B cell (primary cell): ENCODE measurements around the gene CRYGD. TPM values are rescaled to one million over a fixed set of nuclear protein-coding genes. Genes with fewer than 3 reads are reported as not detected.

ENCODE experiments used
- ATAC-seq: fragments of 200-7000 bp; cut with Tn5 transposase; one replicate; pipeline ENCODE4 v1.10.0; 2021; ENCODE audit warnings: low read depth, mild to moderate bottlenecking, moderate number of reproducible peaks, moderate library complexity
- CTCF ChIA-PET: fragments of 350-600 bp; sonication (Branson Sonifier 250); formaldehyde crosslinking; loops from one replicate; lab custom pipeline; 2021; ENCODE audit warnings: antibody characterized with exemption, inconsistent platforms; lab: Charles Lee
- POLR2A ChIA-PET: fragments of 350-600 bp; sonication (Branson Sonifier 250); formaldehyde crosslinking; loops from one replicate; lab custom pipeline; 2021; ENCODE audit warnings: antibody characterized with exemption; lab: Charles Lee
- DNase-seq: peaks from one replicate; pipeline ENCODE4 v3.0.0; 2013
- H2AFZ ChIP-seq: 2 replicates; pipeline ENCODE4 v1.6.1; 2012; ENCODE audit warnings: mild to moderate bottlenecking, low read depth, low read length; ENCODE audit not compliant: insufficient read depth, poor library complexity, severe bottlenecking
- H3K27ac ChIP-seq, 2 donors: 1 replicate in 1 of 2; 2 replicates in 1 of 2; pipeline ENCODE4 v1.5.1; 2012 to 2013; ENCODE audit warnings: low read length in 2 of 2, mild to moderate bottlenecking in 2 of 2, moderate library complexity in 1 of 2
- H3K27me3 ChIP-seq, 4 experiments: fragments of 200-600 bp in 1 of 4; sonication (generic) in 1 of 4; replicated peaks in 1 of 4; 1 replicate in 2 of 4; 2 replicates in 2 of 4; pipeline versions ENCODE4 v1.6.1 to v1.7.0; 2013 to 2016; ENCODE audit warnings: low read length in 3 of 4, mild to moderate bottlenecking in 2 of 4, mixed read lengths in 1 of 4, moderate library complexity in 1 of 4; ENCODE audit not compliant: insufficient read depth in 4 of 4, control insufficient read depth in 3 of 4; ENCODE audit errors: control extremely low read depth in 1 of 4
- H3K36me3 ChIP-seq, 2 experiments: replicated peaks in 1 of 2; 1 replicate in 1 of 2; 2 replicates in 1 of 2; pipeline versions ENCODE4 v1.6.1 to v1.7.1; 2013; ENCODE audit warnings: low read length in 1 of 2; ENCODE audit not compliant: insufficient read depth in 2 of 2, control insufficient read depth in 1 of 2; ENCODE audit errors: control extremely low read depth in 1 of 2, extremely low read depth in 1 of 2
- H3K4me1 ChIP-seq, 2 donors: fragments of 200-600 bp in 1 of 2; sonication (generic) in 1 of 2; 1 replicate in 1 of 2; 2 replicates in 1 of 2; pipeline versions ENCODE4 v1.5.1 to v1.6.1; 2013 to 2017; ENCODE audit warnings: low read length in 2 of 2; ENCODE audit not compliant: control insufficient read depth in 2 of 2, insufficient read depth in 2 of 2
- H3K4me2 ChIP-seq: replicated peaks from 2 replicates; pipeline ENCODE3; 2012; ENCODE audit warnings: mild to moderate bottlenecking, low read depth, low read length; ENCODE audit not compliant: poor library complexity, severe bottlenecking
- H3K4me3 ChIP-seq, 5 experiments: fragments of 200-600 bp in 1 of 5; sonication (generic) in 1 of 5; 1 replicate in 3 of 5; 2 replicates in 2 of 5; pipeline versions ENCODE4 v1.5.1 to v1.7.0; 2011 to 2016; ENCODE audit warnings: low read length in 4 of 5, mild to moderate bottlenecking in 4 of 5, low read depth in 2 of 5, control low read depth in 1 of 5, moderate library complexity in 1 of 5; ENCODE audit not compliant: insufficient read depth in 1 of 5; ENCODE audit errors: control extremely low read depth in 1 of 5, extremely low read depth in 1 of 5
- H3K79me2 ChIP-seq: fragments of 200-600 bp; sonication (generic); one replicate; pipeline ENCODE4 v1.6.0; 2016; ENCODE audit warnings: low read length; ENCODE audit not compliant: control insufficient read depth, insufficient read depth
- H3K9ac ChIP-seq: fragments of 200-600 bp; sonication (generic); 2 replicates; pipeline ENCODE4 v1.6.1; 2017; ENCODE audit warnings: mild to moderate bottlenecking, low read length, moderate library complexity
- H3K9me3 ChIP-seq, 3 donors: one replicate each; pipeline versions ENCODE4 v1.6.1 to v1.7.1; 2013; ENCODE audit warnings: low read length in 2 of 3; ENCODE audit not compliant: control insufficient read depth in 2 of 3, insufficient read depth in 1 of 3; ENCODE audit errors: control extremely low read depth in 1 of 3
- H4K20me1 ChIP-seq: 2 replicates; pipeline ENCODE4 v1.6.0; 2012; ENCODE audit warnings: mild to moderate bottlenecking, low read length; ENCODE audit not compliant: insufficient read depth, control insufficient read depth, poor library complexity, severe bottlenecking
- H3K27ac Mint-ChIP-seq: one replicate; pipeline ENCODE4 v1.8.0; 2021; ENCODE audit warnings: mixed read lengths
- H3K27me3 Mint-ChIP-seq: one replicate; pipeline ENCODE4 v1.8.0; 2021; ENCODE audit warnings: mixed read lengths
- H3K4me1 Mint-ChIP-seq: one replicate; pipeline ENCODE4 v1.8.0; 2021; ENCODE audit warnings: mixed read lengths
- H3K4me3 Mint-ChIP-seq: one replicate; pipeline ENCODE4 v1.8.0; 2021; ENCODE audit warnings: mixed read lengths
- H3K9me3 Mint-ChIP-seq: one replicate; pipeline ENCODE4 v1.8.0; 2022; ENCODE audit warnings: mixed read lengths; ENCODE audit not compliant: insufficient read depth
- CTCF ChIP-seq: fragments of 200-600 bp; IDR thresholded peaks from one replicate; pipeline ENCODE4 v1.8.0; 2022; ENCODE audit warnings: antibody characterized with exemption, mild to moderate bottlenecking
- EZH2 ChIP-seq: IDR thresholded peaks from 2 replicates; pipeline ENCODE4 v1.6.1; 2012; ENCODE audit warnings: borderline replicate concordance, low read depth, mild to moderate bottlenecking, moderate library complexity, low read length; ENCODE audit not compliant: insufficient read depth, poor library complexity, severe bottlenecking
- WGBS: methylation state at CpG from one replicate; pipeline ENCODE4 v1.1.5; 2013; ENCODE audit warnings: missing lambda C conversion rate; ENCODE audit not compliant: insufficient coverage; 5-methylcytosine and 5-hydroxymethylcytosine counted together
- intact Hi-C: fragments of 100-400 bp; cut with micrococcal nuclease; formaldehyde crosslinking; loops from one replicate; pipeline ENCODE4 v1.10.0; 2022
- polyA plus RNA-seq: library from polyadenylated mRNA; depleted of rRNA; stranded (reverse); fragments of >200 nt; gene quantifications from 2 replicates; pipeline ENCODE4 v1.2.3, GENCODE V29; 2012
- total RNA-seq, 2 donors: library from RNA; stranded (reverse); fragments of 120-200 nt in 1 of 2; gene quantifications; 1 replicate in 1 of 2; 2 replicates in 1 of 2; pipeline versions ENCODE4 v1.2.3 to v1.2.4, GENCODE V29; 2013 to 2022

CRYGD gene
- total and polyA plus RNA-seq, 2 donors (not counting 1 experiment from before 2014, with no cell fraction given): not detected

DNA sequence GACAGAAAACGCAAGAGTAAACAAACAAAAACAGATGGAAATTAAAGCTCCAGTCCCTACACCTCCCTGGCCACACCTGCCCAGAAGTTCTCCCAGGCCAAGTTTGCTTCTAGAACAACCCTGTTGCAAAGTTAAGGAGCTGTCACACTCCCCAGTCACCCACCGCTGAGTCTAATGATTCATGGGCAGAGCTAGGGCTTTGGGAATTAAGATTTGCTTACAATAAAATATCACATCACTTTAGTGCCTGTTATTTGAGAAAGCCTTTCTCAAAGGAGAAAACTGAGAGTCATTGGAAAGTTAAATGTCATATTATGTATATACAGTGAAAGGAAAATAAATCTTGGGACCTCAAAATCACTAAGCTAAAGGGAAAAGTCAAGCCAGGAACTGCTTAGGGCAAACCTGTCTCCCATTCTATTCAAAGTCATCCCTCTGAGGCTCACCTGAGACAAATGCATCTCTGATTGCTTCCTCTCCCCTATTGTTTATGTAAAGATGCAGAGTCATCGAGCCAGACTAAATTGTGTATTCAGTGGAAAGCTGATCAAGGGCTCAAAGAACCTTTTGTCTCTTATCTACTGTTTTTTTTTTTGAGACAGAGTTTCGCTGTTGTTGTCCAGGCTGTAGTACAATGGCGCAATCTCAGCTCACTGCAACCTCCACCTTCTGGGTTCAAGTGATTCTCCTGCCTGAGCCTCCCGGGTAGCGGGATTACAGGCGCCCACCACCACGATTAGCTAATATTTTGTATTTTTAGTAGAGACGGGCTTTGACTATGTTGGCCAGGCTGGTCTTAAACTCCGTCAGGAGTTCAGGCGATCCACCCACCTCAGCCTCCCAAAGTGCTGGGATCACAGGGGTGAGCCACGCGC lies 18.8 kb upstream of the CRYGD start:
- Histone ChIP-seq H3K36me3 (no peaks in the 10 kb centered on the region), H3K27ac (no peak overlapping the region), H3K27me3 (no peaks in the 10 kb centered on the region), H4K20me1 (no peaks in the 10 kb centered on the region), H2AFZ (no peak overlapping the region), H3K9me3 (peaks cover 0 to 8% (median 0%) of the 10 kb centered on the region in 3 donors), H3K4me2 (no peak overlapping the region), H3K9ac (no peak overlapping the region), H3K4me3 (no peak overlapping the region), H3K79me2 (no peaks in the 10 kb centered on the region), H3K4me1 (no peaks in the 10 kb centered on the region)
- 82% methylated on average over 5 of the region's 14 CpGs for WGBS
- Mint-ChIP-seq H3K27me3 (peaks cover 14% of the 10 kb centered on the region), H3K4me1 (no peaks in the 10 kb centered on the region), H3K9me3 (peaks cover 4% of the 10 kb centered on the region), H3K27ac (no peak overlapping the region), H3K4me3 (no peak overlapping the region)
- ATAC-seq (no peak), DNase-seq (no peak)
- intact Hi-C loops: no loop called here
- POLR2A ChIA-PET: no interaction called here
- CTCF ChIA-PET: no interaction called here
- no peak for TF ChIP-seq CTCF
- TF ChIP-seq EZH2: no peak

DNA sequence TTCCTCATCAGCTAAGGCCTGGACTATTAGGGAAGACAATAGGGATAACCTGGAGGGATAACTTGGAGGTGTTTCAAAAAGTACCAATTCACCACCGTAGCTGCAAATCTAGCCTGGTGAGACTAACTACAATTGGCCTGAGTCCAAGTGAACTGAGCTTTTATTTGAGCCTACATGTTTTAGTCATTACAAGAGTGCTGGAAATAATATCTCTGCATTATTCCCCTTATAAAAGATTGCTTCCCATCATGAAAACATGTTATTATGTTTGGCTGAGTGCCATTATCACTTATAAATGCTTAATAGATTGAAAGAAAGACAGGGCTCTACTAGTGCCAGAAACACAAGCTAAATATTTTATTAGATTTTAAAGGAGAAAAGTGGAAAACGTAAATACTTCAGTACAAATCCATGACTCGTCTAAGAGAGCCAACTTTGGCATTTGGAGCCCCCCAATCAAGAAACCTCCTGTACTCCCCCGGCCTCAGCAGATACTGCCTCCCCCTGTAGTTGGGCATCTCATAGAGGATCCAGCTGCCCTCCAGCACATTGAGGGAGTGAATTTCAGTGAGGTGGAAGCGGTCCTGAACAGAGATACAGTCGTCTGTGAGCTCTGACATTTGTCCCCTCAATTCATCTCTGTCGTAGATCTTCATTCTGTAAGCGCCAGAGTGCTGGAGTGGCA lies 18.1 kb upstream of the CRYGD start:
- Mint-ChIP-seq H3K4me3 (no peak overlapping the region), H3K4me1 (no peaks in the 10 kb centered on the region), H3K27me3 (peaks cover 10% of the 10 kb centered on the region), H3K27ac (no peak overlapping the region), H3K9me3 (peaks cover 7% of the 10 kb centered on the region)
- 86% methylated on average over 2 of the region's 8 CpGs for WGBS
- intact Hi-C loops: no loop called here
- Histone ChIP-seq H3K4me2 (no peak overlapping the region), H3K27me3 (no peaks in the 10 kb centered on the region), H3K9ac (no peak overlapping the region), H4K20me1 (no peaks in the 10 kb centered on the region), H3K4me3 (no peak overlapping the region), H3K36me3 (no peaks in the 10 kb centered on the region), H3K27ac (no peak overlapping the region), H3K4me1 (no peaks in the 10 kb centered on the region), H3K79me2 (no peaks in the 10 kb centered on the region), H2AFZ (no peak overlapping the region), H3K9me3 (peaks cover 0 to 14% (median 0%) of the 10 kb centered on the region in 3 donors)
- DNase-seq: no peak
- ChIA-PET POLR2A (interaction anchor here (0.6 kb wide), 1 partner anchor 219 kb away, joined by 3 read pairs; no protein-coding TSS in a partner anchor), CTCF (no interaction called here)
- no peak for ATAC-seq
- TF ChIP-seq EZH2: no peak
- TF ChIP-seq CTCF: no peak
